NCI-H526 treated with DMSO at 0.1 percent for 48 hours (cell line): ENCODE results near the gene TRIM38.
A peak's percentile ranks its signal among the peaks of the same experiment; 100 is the strongest.

Experiments used
- DNase-seq: peaks from one replicate; lab custom pipeline; 2025; lab: John Stamatoyannopoulos, UW

Gene TRIM38

DNA sequence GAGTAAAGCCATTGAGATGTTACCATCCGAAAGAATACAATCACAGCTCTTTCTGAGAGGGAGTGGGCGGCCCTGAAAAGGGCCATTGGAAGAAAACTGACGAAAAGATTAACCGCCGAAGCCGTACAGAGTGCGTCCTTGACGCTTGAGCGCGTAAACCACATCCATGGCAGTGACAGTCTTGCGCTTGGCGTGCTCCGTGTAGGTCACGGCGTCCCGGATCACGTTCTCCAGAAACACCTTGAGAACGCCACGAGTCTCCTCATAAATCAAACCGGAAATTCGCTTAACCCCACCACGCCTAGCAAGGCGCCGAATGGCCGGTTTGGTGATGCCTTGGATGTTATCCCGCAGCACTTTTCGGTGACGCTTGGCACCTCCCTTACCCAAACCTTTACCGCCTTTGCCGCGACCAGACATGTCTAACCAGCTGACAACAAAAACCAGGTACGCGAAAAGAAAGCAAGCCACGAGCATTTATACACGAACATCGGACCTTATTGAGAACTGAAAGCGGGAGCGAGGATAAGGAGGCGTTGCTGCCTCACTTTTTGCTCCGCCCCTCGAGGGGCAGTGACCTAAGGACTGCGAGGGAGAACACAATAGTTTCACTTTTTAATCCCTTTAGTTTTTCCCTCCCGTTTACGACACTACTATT is 64.4 kb downstream of the TRIM38 start:
- peak; percentile 95 for DNase-seq

DNA sequence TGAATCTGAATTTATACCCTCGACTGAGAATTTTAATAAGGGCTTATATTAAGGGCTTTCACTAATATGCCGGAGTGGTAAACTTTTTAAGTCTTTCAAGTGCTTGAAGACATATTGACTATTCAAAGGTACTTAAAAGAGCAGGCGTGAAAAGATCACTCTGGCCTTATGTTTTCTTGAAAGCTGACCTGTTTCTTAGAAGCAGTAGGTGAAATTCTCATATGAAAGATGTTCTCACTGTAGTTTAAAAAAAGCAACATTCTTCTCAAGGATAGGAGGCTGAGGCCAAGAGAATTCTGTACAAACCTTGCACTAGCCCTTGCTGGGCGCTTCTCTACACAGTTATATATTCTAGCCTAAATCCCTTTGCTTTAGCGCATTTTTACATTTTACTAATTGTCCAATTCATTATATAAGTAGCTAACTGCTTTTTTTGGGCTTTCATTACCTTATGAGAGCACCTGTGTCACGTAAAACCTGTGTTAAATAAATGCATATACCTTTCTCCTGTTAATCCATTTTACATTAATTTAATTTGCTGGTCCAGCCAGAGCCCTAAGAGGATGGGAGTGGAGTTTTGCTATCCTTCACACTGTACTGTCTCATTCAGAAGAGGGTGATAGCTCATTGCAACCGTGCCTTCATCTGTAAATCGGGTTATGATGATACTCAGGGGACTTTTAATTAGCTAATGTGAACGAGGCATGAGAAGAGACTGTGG is 65.0 kb downstream of the TRIM38 start:
- no peak for DNase-seq

DNA sequence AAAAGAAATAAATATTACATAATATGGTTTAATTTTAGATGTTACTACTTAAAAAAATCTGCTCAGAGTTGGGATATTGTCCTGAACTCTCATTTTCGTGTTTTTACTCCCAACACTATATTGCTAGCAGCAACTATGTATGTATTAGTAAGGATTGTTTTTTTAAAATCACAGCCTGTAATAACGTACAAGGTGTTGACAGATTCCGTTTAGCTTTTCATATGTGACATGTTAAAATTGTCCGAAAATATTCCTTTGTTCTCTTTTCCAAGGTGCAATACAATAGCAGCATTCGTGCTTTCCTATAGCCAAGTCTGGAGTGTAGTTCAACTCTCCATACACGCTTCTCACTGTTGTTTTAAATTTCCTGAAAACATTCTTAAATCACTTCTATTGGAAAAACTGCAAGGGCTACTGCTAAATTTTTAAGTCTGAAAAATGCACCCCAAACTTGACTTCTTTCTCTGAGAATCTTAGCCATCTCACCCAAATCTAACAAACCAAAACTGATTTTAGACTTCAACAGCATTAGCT is 65.7 kb downstream of the TRIM38 start:
- DNase-seq, result no peak

DNA sequence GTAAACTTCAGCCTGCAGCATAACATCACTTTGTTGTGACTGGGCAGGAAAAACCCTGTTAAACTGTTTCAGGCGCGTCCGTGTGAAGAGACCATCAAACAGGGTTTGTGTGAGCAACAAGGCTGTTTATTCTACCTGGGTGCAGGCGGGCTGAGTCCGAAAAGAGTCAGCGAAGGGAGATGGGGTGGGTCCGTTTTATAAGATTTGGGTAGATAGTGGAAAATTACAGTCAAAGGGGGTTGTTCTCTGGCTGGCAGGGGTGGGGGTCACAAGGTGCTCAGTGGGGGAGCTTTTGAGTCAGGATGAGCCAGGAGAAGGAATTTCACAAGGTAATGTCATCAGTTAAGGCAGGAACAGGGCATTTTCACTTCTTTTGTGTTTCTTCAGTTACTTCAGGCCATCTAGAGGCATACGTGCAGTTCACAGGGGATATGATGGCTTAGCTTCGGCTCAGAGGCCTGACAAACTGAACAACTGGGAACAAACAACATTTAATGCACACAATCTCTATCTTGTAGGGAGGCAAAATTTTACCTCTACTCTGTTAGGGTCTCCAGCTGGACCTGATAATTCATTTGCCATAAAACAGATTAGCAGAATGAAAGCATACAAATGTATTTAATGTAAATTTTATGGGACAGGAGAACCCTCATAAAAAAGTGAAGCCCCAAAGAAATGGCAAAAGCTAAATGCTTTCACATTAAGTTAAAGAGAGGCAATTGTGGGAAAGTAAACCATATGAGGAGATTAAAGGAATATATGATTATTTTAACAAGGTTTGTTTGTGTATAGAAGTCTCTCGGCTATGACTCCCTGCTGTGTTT is 66.4 kb downstream of the TRIM38 start:
- DNase-seq, result no peak

DNA sequence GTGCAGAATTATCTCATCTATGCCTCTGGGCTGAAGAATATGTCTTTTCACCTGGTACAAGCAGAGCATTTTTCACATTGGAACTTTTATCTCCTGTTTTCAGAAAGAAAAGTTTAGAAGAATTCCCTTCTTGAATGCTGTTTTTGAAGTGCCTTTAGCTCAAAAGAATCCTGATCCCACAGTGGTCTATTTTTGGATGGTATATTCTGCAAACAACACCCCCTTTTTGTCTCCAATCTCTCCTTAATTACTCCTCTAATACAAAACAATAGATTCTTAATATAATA is 66.9 kb downstream of the TRIM38 start:
- DNase-seq, result no peak

DNA sequence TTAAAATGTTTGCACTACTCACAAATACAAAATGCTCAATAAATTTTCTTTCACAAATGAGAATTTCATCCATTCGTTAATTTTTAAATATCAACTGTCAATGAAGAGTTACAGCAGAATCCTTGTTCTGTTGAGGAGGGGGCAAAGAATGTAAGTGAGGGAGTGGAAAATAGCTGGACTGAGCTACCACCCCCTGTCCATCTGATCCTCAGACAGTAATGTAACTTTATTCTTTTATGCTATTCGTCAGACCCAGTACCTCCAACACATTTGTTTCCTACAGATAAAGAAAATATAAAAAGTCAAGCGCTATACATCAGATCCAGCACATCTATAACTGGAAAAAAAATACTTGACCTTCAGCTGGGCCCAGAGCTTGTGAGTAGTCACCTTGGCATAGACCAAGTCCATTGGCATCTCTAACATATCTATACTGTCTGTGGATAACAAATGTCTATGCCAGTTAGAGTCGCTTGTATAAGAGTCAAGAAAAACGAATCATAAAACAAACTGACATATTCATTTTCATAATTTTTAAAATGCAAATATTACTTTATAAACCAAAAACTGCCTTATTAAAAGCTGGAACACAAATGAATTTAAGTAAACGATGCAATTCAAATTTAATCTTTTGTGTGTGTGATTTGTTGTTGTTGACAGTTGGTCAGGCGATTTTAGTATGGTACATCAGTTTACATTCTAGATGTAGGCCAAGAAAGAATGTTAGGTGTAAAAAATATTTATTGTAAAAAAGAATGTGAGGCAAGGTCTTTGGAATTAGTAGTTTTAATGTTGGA is 67.5 kb downstream of the TRIM38 start:
- DNase-seq, result no peak

DNA sequence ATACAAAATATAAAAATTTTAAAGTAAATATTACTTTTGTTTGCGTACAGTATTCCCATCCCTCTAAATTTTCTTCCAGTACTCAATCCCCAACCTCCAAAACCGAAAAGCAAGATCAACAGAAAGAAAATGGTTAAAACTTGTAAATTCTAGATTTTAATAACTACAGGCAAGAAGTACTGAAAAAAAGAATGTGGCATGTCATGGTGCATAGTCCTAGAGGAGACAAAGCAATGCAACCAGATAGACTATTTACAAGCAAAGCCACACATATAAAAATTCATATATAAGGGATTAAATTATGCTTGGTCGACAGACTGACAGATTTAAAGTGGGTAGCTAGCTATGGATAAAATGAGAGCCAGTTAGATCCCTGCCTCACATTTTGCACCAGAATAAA is 68.1 kb downstream of the TRIM38 start:
- peak; percentile 50 for DNase-seq

DNA sequence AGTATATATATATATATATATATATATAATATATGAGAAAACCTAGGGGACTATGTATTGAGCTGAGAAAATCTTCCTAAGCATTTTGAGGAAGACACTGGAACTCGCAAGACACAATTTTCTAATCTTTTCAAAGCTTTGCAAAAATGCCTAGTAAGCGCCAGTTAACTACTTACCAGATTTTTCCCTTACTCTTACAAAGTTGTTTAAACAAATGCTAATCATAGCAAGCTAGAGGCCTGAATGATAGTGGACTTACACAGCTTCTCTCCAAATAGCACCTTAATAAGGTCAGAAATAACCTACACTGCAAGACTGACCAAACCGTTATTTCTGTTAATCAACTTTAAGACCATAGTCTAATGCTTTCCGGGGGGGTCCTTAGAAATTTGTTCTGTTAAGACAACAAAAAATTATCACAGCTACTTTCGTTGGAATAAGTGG is 68.6 kb downstream of the TRIM38 start:
- DNase-seq, result peak; percentile 50

DNA sequence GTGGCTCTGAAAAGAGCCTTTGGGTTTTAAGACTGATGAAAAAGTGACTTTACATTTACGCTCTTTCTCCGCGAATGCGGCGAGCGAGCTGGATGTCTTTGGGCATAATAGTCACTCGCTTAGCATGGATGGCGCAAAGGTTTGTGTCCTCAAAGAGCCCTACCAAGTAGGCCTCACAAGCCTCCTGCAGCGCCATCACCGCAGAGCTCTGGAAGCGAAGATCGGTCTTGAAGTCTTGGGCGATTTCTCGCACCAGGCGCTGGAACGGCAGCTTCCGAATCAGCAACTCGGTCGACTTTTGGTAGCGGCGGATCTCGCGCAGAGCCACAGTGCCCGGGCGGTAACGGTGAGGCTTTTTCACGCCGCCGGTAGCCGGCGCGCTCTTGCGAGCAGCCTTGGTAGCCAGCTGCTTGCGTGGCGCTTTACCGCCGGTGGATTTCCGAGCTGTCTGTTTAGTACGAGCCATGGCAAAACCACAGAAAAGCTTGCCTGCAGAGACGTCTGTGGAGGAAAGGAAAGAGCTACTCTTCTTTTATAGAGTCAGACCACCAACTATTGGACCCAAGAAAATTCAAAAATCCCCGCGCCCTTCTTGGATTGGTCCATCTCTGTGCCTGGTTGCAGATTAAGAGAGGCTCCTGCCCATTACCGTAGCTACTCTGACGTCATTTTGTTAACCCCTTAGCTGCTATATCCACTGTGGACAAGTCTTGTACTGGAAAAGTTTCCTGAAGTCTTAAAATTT is 69.2 kb downstream of the TRIM38 start:
- peak; percentile 99 for DNase-seq

DNA sequence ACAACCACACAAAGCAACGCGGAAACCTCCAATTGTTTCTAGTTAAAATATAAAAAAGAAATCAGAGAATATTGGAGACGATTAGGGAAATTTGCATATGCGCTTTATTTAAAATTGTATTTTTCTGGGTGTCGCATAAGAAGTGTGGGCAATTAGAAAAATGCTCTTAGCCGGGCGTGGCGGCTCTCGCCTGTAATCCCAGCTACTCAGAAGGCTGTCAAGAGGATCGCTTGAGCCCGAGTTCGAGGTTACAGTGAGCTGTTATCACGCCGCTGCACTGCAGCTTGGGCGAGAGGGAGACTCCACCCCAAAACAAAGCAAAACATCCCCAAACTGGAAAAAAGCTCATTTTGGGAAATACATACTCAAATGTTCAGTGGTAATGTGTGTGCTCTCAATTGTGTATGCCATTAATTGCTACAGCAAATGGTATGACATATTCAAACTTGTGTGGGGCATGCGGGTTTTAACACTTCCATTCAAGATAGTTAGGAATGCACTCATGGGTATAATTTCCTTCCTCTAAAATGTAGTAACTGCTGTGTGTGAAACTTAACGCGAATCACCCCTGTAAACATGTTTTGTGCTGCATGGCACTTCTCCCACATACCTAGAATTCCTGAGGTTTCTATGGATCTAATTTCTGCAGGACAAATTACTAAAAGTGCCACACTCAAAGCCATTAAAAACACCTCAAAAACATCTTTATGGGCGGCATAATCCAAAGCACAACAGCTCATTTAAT is 69.9 kb downstream of the TRIM38 start:
- no peak for DNase-seq

DNA sequence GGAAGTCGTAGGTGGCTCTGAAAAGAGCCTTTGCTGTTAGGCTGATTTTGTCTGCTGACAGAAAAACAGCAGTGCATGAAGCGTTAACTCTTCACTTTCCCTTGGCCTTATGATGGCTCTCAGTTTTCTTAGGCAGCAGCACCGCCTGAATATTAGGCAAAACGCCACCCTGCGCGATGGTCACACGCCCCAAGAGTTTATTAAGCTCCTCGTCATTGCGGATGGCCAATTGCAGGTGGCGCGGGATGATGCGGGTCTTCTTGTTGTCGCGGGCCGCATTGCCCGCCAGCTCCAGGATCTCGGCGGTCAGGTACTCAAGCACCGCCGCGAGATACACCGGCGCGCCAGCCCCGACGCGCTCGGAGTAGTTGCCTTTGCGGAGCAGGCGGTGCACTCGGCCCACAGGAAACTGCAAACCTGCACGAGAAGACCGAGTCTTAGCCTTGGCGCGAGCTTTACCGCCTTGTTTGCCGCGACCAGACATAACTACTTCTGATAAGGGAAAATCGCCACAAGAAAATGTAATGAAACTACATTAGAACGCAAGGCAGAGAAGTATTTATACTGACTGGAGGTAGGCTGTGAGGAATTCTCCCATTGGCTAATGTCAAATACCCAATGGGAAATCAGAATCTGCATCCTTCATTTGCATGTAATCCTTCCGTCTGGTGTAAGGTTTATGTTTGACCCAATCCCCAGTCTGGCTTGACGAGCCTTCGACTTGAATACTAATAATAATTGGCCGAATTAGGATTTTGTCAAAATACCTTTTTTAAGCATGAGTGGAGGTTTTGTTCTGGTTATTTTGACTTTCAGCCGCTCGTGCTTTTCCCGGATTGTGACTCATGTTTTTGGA is 70.7 kb downstream of the TRIM38 start:
- DNase-seq, result peak; percentile 91

DNA sequence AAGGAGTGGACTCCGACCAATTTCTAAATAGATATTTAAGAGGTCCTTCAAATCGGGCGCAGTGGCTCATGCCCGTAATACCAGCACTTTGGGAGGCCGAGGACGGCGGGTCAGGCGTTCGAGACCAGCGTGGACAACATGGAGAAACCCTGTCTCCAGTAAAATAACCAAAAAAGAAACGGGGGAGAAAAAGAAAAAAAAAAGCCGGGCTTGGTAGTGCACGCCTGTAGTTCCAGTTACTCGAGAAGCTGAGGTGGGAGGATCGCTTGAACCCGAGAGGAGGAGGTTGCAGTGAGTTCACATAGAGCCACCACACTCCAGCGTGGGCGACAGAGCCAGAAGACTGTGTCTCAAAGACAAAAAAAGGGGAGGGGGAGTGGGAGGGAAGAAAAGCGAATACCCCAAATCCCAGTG is 71.3 kb downstream of the TRIM38 start:
- no peak for DNase-seq

DNA sequence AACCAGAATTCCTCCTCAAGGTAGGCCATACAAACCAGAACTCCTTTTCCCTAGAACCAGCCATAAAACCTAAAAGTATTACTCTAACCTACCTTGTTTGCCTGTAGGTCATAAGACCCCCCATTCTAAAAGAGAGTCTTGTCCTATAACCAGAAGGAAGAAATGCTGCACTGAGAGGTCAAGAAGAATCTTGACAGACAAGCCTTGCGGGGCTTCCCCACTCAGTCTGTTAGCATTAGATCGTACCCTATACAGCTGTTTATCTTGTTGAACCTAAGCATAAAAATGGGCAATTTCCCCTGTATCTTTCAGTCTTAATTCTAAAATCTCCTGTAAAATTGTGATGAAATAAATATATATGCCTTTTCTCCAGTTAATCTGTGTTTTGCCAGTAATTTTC is 72.3 kb downstream of the TRIM38 start:
- DNase-seq, result no peak
